Kidney glomerular epithelial cell (primary cell): Measurements from ENCODE around the gene QSOX2.
A peak's percentile ranks its signal among the peaks of the same experiment; 100 is the strongest.
"Not testable (repeated sequence)": the region's sequence is repeated elsewhere in the genome, so short reads cannot be mapped to it uniquely, and the experiment has no call there.

Experiments
- DNase-seq: peaks from one replicate; lab custom pipeline; 2025; lab: John Stamatoyannopoulos, UW

Gene QSOX2

GRCh38 chr9:136237486-136238341 lies 7.9 kb downstream of the QSOX2 start:
- no peak for DNase-seq

DNA sequence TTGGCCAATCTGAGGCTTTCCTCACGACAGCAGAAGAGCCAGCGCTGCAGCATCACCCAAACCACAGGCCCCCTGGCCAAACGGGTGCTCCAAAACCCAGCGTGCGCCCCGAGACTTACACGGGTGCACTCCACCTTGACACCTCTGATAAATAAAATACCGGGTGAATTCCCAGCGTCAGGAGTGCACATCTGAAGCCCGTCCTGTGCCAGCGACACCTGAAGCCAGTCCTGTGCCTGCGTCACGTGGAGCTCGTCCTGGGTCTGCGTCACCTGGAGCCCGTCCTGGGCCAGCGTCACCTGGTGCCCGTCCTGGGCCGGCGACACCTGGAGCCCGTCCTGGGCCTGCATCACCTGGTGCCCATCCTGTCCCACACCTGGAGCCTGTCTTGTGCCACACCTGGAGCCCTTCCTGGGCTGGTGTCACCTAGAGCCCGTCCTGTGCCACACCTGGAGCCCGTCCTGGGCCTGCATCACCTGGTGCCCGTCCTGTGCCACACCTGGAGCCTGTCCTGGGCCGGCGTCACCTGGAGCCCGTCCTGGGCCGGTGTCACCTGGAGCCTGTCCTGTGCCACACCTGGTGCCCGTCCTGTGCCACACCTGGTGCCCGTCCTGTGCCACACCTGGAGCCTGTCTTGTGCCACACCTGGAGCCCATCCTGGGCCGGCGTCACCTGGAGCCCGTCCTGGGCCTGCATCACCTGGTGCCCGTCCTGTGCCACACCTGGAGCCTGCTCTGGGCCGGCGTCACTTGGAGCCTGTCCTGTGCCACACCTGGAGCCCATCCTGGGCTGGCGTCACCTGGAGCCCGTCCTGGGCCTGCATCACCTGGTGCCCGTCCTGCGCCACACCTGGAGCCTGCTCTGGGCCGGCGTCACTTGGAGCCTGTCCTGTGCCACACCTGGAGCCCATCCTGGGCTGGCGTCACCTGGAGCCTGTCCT lies 8.9 kb downstream of the QSOX2 start:
- DNase-seq: not testable (repeated sequence)

DNA sequence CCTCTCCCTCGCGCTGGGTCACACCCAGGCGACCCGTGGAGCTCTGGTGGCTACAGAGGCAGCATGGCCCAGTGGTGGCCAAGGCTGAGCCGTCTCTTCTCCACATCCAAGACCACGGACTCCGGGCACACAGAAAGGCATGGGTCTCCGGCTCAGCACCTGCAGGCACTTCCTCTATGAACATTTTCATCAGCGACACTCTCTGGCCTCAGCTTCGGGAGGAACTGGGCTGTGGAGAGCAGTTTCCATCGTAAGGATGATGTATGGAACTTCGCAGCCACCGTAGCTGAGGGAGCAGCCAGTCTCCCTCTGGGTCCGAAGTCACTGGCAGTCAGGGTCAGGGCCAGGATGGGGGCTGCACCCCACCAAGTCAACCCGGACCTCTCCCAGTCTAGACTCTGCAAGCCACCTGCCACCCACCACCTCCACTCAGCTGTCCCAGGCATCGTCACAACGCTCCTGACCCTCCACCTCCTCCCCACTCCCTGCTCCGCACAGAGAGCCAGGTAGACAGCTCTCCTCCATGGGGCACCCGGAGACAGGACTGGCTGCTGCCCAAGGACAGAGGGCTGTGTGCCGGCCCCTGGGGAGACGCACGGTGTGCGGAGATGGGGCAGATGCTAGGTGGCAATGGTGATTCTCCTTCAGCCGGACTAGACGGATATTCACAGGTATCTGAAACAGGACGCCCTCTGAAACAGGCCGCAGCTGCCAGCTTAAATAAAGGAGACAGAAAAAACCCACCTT lies 9.7 kb downstream of the QSOX2 start:
- DNase-seq: no peak

DNA sequence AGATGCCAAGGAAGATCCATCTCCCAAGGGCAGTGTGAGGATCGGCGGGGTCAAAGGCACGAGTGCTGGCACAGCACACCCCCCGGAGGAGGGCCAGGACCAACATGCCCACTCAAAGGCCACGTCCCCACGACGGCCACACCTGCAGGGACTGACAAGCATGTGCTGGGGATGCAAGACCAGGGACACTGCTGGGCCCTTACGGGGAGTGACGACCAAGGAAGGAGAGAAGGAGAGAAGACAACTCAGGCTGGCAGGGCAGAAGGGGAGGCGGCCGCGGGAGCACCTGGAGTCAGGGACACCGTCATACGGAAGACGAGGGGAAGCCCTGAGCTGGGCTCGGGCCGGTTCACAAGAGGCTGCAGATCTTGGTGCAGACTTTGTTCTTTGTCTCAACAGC lies 10.4 kb downstream of the QSOX2 start:
- DNase-seq: no peak

GRCh38 chr9:136234597-136234996 lies 11.0 kb downstream of the QSOX2 start:
- DNase-seq: no peak

GRCh38 chr9:136233868-136234267 lies 11.7 kb downstream of the QSOX2 start:
- no peak for DNase-seq

- no peak for DNase-seq
Observed at GRCh38 chr9:136233411-136233810, 12.2 kb downstream of the QSOX2 start.

- DNase-seq: no peak
Observed at GRCh38 chr9:136232969-136233368, 12.6 kb downstream of the QSOX2 start.

- DNase-seq: no peak
Observed at GRCh38 chr9:136231478-136232297, 13.9 kb downstream of the QSOX2 start.

DNA sequence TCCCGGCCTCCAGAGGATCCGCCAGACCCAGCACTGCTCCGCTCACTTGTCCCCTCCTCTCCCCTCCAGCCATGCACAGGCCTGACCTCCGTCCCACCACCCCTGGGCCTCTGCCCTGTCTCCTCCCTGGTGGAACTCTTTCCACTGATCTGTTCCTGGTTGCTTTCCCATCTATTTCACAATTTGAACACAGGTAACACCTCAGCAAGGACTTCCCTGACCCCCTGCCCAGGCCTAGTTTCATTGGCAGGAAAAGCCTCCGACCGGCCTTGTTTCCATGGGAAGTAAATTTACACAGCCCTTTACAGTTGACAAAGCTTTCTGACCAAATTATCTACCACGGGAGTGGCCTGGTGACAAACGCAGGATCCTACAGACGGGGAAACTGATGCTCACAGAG lies 14.8 kb downstream of the QSOX2 start:
- DNase-seq: no peak

DNA sequence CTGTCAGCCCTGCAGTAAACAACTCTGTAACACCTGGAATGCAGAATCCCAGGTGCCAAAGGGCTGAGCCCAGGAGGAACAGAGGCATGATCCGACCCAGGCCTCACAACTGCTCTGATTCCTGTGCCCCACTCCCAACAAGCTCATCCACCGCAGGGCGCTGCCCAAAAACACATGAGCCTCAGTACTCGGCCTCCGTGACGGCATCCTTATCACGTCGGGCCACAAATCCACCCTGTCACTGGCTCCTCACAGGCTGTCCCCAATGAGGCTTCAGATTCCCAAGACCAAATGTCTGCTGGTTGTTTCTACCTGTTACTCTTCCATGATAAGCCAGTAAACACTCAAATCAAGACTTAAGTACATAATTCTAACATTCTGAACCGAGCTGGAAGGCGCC lies 15.2 kb downstream of the QSOX2 start:
- DNase-seq: no peak

DNA sequence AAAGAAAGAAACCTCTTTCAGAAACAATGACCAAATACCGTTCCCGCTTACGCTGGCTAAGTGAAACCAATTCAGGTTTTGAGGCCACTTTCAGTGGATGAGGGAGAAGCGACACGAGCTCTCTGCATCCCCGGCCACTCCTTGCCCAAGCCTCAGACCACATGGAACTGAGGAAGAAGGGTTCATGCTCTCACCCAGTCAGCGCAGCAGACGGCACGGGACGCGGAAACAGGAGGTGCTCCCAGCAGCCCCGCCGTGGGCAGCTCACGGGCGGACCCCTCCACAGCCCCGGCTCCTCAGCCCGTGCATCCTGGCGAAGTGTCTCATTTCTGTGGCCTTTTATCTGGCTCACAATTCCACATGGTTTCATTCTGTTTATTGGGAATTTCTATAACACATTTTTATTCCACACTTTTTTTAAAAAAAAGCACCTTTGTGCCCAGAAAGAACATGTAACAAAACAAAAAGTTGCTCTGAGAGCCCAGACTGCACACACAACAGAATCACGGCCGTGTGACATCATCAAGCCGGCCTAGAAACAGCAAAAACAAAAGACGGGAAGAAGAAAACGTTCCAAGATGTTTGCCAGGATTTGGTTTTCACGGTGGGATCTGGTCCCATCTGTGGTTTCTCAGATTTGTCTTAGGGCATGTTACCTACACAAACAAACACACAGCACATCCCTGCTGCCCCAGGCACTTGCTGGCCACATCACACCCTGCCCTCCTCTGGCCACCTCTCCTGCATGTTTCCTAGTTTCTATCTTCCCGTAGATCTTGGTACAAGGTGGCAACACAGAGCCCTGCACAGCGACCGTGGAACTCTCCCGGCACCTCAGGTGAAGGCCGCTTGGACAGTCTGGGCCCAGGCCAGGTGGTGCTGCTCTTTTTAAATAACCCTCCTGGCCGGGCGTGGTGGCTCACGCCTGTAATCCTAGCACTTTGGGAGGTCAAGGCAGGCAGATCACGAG lies 16.2 kb downstream of the QSOX2 start:
- DNase-seq: no peak

DNA sequence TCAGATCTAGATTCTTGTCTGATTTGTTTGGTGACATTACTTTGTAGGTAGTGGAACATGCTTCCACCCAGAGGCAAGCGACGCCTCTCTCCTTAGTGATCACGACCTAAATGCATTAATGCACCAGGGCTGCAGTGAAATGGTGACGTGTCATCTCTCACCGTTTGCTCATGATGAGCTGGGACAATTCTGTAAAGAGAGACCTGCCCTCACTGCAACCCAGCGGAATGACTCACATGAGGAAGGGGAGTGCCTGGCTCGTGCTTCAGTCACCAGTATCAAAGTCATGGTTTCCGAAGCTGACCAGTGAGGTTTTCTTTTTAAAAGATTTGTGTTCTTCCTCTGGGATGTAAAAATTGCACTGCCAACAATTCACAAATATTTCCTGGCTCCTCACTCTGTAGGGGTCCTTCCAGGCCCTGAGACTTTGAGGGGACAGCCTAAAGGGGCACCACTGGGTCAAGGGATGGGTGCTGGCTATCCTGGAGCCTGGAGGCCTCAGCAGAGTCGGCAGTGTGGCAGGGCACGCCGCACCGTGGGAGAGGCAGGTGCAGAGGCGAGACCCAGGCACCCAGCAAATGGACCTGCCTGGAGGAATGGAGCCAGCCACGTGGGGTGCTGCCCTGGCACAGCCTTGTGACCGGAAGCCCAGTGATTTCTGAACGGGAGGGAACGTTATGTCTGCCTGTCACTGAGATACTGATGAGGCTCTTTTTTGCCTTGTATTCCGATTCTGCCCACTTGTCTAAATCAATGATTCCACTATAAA lies 17.3 kb downstream of the QSOX2 start:
- no peak for DNase-seq

DNA sequence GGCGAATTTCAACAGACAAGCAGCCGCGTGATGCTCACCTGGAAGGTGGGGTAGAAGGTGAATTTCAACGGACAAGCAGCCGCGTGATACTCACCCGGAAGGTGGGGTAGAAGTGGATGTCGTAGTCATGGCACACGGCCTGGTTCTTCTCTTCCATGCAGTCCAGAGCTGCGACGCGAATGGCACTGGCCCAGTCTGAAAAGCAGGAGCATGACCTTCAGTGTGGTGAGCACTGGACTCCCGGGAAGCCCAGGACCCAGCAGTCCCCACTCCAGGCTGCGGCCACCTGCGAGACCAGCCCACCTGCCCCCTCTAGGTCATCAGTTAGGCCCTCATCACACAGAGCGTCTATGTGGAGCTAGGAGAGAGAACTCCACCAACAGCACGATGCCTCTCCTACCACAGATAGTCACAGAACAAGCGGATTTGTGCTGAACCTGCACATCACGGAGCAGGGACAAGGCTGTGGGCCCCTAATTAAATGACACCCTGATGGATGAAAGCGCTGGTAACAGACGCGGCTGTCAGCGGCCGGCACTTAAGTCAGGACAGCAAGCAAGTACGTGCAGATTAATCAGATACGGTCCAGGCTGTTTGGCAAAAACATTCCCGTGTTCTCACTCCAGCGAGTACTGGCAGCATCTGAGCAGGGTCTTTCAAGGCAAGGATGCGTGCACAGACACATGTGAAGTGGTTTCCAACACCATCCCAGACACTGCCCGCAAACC lies 18.8 kb downstream of the QSOX2 start:
- DNase-seq: no peak

DNA sequence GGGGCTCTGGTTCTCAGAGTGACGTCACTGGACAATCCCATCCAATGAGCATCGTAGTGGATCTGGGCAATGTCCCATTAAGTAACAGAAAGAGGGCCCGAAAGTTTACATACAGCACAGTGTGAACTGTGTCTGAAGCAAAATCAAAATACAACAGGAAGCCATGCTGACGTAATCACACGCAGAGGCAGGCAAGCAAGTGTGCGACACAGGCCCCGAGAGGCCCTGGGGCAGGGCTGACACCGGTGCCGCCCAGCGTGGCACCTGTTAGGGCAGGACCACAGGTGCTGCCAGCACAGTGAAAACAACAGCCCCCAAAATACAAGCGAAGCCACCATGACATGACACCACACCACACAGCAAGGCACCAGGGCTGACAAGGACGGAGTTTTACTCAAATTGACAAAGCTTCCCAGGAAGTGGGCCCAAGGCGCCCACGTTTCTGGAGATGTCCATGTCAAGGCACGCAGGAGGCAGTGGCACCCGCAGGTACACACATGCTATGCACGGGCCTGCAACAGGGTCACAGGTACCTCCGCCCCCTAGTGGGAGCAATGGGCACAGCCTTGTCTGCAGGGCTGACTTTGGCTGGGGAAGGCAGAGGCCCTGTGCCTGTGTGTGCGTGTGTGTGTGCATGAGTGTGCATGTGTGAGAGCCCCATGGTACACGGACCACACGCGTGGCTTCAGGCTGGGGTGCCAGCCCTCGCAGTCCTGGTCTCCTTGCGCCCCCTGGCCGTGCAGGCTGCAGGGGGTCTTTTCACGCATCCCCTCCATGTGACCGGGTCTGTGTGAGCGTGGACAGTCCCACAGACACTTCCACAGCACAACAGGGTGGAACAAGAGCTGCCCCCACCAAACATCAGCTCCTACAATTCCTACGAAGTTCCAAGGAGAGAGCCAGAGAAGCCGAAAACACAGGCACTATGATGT lies 19.6 kb downstream of the QSOX2 start:
- peak; percentile 15 for DNase-seq

DNA sequence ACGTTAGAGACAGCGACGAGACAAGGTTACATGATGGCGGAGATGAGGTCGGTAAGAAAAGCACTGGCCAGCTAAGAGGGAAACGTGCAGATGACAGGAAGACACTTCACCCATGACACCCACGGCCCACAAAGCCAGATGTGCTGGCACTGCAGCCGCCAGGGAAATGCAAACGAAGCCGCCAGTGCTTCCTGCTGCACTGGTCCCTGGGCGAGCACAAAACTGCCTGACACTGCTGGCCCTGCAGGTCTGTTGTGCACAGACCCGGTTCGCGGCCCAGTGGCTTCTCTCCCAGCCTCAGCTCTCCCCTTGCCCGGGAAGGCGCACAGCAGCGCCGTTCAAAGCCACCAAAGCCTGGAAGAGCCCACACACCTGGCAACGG lies 20.3 kb downstream of the QSOX2 start:
- no peak for DNase-seq

DNA sequence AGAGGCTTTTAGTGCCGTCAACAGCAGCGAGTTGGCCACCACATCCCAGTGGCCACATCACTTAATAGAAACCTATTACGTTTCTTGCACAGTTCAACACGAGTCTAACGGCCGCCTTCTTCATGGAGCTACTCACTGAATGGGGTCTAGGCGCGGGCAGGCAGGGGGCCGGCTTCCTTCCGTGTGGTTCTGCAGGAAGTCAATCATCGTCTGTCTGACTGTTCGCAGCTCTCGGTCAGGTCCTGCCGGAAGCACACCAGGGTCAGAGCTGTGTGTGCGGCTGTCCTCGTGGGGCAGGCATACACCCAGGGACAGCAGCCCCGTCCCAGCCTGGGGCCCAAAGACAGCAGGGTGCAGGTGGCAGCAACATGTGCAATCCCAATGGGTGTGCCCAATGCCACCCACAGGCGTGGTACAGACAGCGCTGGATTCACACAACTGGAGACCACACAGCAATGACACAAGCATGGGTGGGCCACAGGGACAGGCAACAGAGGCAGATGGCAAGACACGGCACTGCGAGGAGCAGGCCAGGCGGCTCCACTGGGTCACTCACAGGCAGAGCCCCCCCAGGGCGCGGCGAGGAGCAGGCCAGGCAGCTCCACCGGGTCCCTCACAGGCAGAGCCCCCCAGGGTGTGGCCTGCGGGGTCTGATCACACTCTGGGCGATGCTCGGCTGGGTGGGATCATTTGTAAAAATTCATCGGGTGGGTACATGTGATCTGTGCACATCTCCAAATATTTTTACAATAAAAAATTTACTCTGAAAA lies 21.6 kb downstream of the QSOX2 start:
- DNase-seq: no peak
